Measurements from ENCODE around the gene RICTOR.
"Not testable (repeated sequence)": the region's sequence is repeated elsewhere in the genome, so short reads cannot be mapped to it uniquely, and the experiment has no call there.

The RICTOR gene

DNA sequence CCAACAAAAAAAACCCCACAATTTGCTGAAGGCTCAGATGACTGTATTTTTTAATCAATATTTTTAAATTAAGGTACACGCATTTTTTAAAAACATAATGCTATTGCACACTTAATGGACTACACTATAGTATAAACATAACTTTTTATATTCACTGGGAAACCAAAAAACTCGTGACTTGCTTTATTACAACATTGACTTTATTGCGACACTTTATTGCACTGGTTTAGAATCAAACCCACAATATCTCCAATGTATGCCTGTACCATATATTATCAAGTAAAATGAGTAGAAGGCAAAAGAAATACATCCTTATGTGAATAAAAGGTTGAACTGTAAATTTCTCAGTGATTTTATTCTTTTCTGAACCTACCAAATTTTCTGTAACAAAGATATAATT, 53.7 kb downstream of the RICTOR start:
- H3K4me3 ChIP-seq (ENCODE audit: low read length) = no peak overlapping the region
- no peak for DNase-seq (ENCODE audit: low read depth, low spot score)

- no peak for DNase-seq (ENCODE audit: low read depth, low spot score)
- H3K4me3 ChIP-seq (ENCODE audit: low read length) = no peak overlapping the region
These were observed 54.9 kb downstream of the RICTOR start for GRCh38 chr5:39019254-39019653.

- H3K4me3 ChIP-seq (ENCODE audit: low read length) = no peak overlapping the region
- DNase-seq (ENCODE audit: low read depth, low spot score) = no peak
These were observed 56.7 kb downstream of the RICTOR start for GRCh38 chr5:39017504-39017903.

DNA sequence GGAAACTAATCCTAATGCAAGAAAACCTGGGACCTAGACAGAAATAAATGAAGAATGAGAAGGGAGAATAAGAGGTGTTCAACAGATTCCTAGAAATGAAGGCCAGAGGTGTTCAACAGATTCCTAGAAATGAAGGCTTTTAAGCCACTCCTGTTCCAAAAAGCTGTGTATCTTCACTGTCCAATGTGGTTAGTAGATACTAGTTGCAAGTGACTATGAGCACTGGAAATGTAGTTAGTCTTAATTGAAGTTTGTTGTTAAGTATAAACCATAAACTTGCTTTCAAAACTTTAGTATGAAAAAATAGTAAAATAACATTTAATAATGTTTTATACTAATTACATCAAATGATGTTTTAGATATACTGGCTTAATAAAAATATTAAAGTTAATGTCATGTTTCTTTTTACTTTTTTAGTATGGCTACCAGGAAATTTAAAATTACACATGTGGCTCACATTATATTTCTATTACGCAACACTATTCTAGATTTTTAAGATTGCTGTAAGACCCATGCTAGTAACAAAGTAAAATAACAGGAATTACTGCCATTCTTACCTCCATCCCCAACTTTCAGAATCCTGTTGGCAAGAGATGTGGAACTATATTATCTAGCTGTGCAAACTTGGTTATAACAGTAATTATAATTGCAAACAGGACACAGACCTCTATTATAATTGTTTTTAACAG, 57.5 kb downstream of the RICTOR start:
- DNase-seq (ENCODE audit: low read depth, low spot score) = no peak
- H3K4me3 ChIP-seq (ENCODE audit: low read length) = no peak overlapping the region

DNA sequence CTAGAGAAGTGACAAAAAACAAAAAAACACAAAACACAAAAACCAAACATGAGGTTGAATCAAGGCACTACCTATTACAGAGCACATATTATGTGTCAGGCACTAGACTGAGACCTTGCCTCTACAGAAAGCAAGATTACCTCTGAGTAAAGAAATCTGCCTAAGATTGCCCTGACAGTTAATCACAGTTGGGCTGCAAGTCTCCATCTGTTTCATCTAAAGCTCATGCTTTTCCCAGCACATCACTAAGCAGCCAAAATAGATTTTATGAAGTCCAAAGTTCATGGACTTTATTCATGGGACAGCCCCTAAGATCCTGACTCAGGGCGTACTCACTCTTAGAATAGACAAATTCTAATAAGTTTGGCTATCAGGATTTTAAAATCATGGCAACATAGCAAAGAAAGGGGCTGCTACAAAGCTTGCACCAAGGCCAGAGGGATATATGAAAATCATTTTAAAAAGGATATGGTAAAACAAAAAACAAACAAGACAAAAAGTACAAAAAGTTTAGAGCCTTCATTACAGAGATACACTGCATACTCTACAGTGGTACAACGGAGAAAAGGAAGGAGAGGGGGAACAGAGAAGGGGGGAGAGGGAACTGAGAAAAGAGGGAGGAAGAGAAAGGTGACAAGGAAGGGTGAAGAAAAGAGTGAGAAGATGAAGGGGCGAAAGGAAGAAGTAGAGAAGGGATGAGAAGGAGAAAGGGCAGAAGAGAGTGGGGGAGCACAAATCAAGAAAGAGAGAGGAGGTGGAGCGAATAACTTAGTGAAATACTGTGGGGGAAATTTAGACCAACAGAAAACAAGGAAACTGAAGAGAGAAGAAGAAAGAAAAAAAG, 58.2 kb downstream of the RICTOR start:
- DNase-seq (ENCODE audit: low read depth, low spot score) = no peak
- no peak overlapping the region for H3K4me3 ChIP-seq (ENCODE audit: low read length)

GRCh38 chr5:39014561-39014960, 59.6 kb downstream of the RICTOR start:
- H3K4me3 ChIP-seq (ENCODE audit: low read length) = no peak overlapping the region
- no peak for DNase-seq (ENCODE audit: low read depth, low spot score)

DNA sequence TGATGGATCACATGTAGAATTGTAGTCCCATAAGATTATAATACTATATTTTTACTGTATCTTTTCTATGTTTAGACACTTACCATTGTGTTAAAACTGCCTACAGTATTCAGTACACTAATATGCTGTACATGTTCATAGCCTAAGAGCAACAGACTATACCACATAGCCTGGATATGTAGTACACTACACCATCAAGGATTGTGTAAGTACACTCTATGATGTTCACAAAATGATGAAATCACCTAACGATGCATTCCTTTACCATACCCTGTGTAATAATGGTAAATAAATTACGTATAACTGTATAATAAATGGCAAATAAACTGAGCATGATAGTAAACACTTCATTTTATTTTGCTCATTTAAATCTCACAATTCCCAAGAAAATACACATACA, 60.3 kb downstream of the RICTOR start:
- no peak for DNase-seq (ENCODE audit: low read depth, low spot score)

GRCh38 chr5:39010958-39011357, 63.2 kb downstream of the RICTOR start:
- DNase-seq (ENCODE audit: low read depth, low spot score); H3K4me3 ChIP-seq (ENCODE audit: low read length): not testable (repeated sequence)

More for the DNA sequence above, 60.3 kb downstream of the RICTOR start:
- H3K4me3 ChIP-seq (ENCODE audit: low read length) = no peak overlapping the region

DNA sequence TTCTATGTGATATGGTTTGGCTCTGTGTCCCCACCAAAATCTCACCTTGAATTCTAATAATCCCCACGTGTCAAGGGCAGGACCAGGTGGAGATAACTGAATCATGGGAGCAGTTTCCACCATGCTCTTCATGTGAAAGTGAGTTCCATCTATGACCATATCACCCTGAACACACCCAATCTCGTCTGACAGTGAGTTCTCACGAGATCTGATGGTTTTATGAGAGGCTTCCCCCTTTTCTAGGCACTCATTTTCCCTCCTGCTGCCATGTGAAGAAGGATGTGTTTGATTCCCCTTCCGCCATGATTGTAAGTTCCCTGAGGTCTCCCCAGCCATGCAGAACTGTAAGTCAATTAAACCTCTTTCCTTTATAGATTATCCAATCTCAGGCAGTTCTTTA, 64.2 kb downstream of the RICTOR start:
- H3K4me3 ChIP-seq (ENCODE audit: low read length) = no peak overlapping the region
- DNase-seq (ENCODE audit: low read depth, low spot score) = no peak

GRCh38 chr5:39009280-39009679, 64.9 kb downstream of the RICTOR start:
- no peak overlapping the region for H3K4me3 ChIP-seq (ENCODE audit: low read length)
- DNase-seq (ENCODE audit: low read depth, low spot score) = no peak

GRCh38 chr5:39006650-39007049, 67.5 kb downstream of the RICTOR start:
- no peak for DNase-seq (ENCODE audit: low read depth, low spot score)
- H3K4me3 ChIP-seq (ENCODE audit: low read length) = no peak overlapping the region

DNA sequence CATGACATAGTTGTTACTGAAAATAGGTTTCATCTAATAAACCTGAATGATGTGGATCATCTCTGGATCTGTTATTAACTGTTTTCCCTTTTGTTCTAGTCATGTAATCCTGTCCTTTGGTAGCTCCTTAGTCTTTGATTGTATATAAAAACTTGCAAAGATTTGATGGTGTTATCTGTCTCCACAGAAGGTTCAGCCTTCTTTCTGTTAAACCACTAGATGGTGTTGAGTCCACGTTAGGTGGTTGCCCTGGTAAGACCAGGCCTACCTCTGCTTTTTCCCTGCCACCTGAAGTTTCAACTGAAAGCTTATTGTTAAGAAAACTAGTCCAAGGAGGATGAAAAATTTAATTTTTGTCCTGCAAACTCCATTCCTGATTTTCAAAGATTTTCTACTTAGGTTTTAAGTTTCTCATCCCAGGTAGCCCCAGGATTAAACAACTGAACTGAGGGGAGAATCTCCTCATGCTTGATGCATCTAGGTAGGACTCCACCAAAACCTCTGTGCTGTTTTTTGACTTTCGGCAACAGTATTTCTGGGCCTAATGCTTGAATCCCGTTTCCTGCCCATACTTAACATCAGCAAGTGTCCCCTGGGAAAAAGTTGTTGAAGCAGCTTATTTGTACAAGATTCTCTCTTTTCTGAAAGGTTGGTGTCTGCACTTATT, 68.5 kb downstream of the RICTOR start:
- no peak overlapping the region for H3K4me3 ChIP-seq (ENCODE audit: low read length)
- peak; percentile 40 for DNase-seq (ENCODE audit: low read depth, low spot score)

- no peak overlapping the region for H3K4me3 ChIP-seq (ENCODE audit: low read length)
- DNase-seq (ENCODE audit: low read depth, low spot score) = no peak
These were observed 72.5 kb downstream of the RICTOR start for GRCh38 chr5:39001683-39002082.

DNA sequence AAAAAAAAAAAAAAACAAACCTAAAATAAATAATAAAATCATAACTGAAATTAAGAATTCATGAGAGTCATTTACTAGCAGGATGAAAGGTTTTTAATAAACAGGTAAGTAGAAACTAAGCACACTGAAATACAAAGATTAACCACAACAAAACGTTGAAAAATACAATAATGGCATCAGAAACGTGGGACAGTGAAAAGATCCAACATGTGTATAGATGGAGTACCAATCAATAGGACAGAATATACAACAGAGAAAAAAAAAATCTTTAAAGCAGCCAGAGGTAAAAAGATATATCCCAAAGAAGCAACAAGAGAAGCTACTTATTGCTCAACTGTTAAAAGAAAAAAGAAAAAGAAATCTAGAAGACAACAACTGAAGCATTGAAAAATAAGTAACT, 75.2 kb downstream of the RICTOR start:
- H3K4me3 ChIP-seq (ENCODE audit: low read length) = no peak overlapping the region
- DNase-seq (ENCODE audit: low read depth, low spot score) = no peak

- no peak overlapping the region for H3K4me3 ChIP-seq (ENCODE audit: low read length)
- no peak for DNase-seq (ENCODE audit: low read depth, low spot score)
These were observed 76.6 kb downstream of the RICTOR start for GRCh38 chr5:38997591-38997990.

- H3K4me3 ChIP-seq (ENCODE audit: low read length) = no peak overlapping the region
- no peak for DNase-seq (ENCODE audit: low read depth, low spot score)
These were observed 78.1 kb downstream of the RICTOR start for GRCh38 chr5:38996123-38996522.

DNA sequence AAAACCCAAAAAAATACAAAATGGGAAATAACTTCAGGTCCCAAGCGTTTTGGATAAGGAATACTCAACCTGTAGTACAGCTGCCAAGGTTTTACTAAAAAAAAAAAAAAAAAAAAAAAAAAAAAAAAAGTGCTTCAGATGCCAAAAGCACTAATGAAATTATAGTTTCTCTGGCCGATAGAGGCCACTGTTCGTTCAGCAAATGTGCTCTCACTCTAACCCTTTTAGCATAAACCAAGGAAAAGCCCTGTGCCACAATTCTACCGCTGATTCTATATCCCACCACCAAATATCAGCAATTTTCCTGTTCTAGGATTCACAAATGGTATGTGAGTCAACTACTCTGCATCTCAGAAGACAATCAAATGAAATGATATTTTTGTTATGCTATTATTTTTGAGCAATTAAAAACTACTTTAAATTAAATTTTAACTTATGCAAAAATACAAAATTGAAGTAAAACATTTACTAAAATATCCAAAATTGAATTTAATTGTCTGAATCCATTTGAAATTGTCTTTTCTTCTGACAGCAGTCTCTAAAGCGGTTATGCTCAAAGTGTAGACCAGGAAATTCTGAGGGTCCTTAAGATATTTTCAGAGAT, 79.8 kb downstream of the RICTOR start:
- H3K4me3 ChIP-seq (ENCODE audit: low read length) = no peak overlapping the region
- DNase-seq (ENCODE audit: low read depth, low spot score) = no peak

DNA sequence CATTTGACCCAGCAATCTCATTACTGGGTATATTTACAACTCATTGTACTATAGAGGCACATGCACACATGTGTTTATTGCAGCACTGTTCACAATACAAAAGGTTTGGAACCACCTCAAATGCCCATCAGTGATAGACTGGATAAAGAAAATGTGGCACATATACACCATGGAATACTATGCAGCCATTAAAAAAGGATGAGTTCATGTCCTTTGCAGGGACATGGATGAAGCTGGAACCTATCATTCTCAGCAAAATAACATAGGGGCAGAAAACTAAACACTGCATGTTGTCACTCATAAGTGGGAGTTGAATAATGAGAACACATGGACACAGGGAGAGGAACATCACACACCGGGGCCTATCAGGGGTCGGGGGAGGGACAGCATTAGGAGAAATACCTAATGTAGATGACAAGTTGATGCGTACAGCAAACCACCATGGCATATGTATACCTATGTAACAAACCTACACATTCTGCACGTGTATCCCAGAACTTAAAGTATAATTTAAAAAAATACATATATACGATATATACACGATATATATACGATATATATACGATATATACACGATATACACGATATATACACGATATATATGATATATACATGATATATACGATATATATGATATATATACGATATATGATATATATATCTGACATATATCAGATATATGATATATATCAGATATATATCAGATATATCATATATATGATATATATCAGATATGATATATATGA, 84.1 kb downstream of the RICTOR start:
- not testable (repeated sequence) for H3K4me3 ChIP-seq (ENCODE audit: low read length); DNase-seq (ENCODE audit: low read depth, low spot score)

DNA sequence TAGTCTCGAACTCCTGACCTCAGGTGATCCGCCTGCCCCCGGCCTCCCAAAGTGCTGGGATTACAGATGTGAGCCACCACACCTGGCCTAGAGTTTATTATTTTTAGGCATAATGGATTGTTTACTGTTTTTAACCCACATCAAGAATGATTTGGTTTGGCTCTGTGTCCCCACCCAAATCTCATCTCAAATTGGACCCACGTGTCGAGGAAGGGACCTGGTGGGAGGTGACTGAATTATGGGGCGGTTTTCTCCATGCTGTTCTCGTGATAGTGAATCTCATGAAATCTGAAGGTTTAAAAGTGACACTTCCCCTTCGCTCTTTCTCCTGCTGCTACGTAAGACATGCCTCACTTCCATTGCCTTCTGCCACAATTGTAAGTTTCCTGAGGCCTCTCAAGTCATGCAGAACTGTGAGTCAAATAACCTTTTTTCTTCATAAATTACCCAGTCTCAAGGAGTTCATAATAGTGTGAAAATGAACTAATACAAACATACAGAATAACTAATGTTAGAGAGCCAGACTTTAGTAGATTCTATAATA, 88.2 kb downstream of the RICTOR start:
- no peak for DNase-seq (ENCODE audit: low read depth, low spot score)
- no peak overlapping the region for H3K4me3 ChIP-seq (ENCODE audit: low read length)
